Measurements from ENCODE around the gene MELK.
A peak's percentile ranks its signal among the peaks of the same experiment; 100 is the strongest.

The MELK gene

GRCh38 chr9:36592801-36593583 lies 20.3 kb downstream of the MELK start:
- TF ChIP-seq CTCF (conservative IDR thresholded peaks at IDR 0.05), result no peak

GRCh38 chr9:36594213-36594612 lies 21.5 kb downstream of the MELK start:
- TF ChIP-seq CTCF (conservative IDR thresholded peaks at IDR 0.05), result no peak
- peak overlapping the region; percentile 38 for H3K27ac ChIP-seq

More at GRCh38 chr9:36592801-36593583, 20.3 kb downstream of the MELK start:
- H3K27ac ChIP-seq, result no peak overlapping the region; the same call in 1 of the 2 replicates

DNA sequence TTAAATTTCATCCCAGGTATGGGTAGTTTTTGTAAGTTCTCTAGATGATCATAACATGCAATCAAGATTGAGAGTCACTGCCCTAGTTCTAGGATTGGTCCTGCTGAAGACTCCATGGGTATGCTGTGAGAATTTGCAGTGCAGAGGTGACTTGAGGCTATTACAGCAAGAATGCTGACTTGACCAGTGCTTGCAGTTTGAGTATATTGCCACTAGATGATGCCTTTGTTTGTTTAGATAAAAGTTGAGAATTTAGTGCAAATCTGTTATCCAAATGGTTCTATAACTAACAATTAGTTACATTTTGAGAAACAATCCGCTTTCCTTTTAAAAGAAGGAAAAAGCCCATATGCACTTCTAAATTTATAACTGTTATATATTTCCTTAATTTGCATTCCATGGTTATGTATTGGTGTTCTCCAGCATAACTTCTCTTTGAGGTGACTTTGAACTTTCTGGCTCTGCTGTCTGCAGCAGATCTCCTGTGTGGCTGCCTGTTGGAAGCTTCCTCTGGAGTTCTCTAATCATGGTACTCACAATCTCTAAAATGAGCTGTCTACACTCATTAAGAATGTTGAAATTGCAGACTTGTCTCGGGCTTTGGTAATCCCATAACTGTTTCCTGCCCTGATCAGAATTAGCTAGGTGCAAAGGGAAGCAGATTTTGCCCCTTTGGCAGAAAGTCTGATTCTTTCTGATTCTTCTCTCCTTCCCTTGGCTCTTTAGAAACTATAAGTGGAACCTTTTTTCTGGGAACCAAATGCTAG lies 24.9 kb downstream of the MELK start:
- peak; percentile 91 for TF ChIP-seq CTCF (conservative IDR thresholded peaks at IDR 0.05)
- H3K27ac ChIP-seq, result no peak overlapping the region

DNA sequence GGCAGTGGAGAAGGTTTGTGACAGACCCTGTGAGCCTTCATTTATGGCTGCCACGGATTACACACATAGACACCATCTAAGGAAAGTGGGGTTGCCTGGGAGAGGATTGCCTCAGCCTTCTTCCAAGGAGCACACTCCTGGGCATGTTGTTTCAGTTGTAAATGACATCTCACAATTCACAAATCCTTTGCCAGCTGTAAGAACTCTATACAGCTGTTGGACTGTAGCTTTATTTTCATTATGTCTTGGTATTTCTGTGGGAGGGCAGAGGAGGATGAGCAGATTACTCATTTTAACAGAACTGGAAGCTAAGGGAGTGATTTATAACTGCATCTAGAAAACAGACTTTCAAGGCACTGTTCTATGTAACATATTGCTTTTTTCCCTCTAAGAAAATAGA lies 25.6 kb downstream of the MELK start:
- no peak overlapping the region for H3K27ac ChIP-seq

GRCh38 chr9:36603006-36603405 lies 30.3 kb downstream of the MELK start:
- no peak overlapping the region for H3K27ac ChIP-seq
- TF ChIP-seq CTCF (conservative IDR thresholded peaks at IDR 0.05), result no peak

More for the DNA sequence above, 25.6 kb downstream of the MELK start:
- no peak for TF ChIP-seq CTCF (conservative IDR thresholded peaks at IDR 0.05)

DNA sequence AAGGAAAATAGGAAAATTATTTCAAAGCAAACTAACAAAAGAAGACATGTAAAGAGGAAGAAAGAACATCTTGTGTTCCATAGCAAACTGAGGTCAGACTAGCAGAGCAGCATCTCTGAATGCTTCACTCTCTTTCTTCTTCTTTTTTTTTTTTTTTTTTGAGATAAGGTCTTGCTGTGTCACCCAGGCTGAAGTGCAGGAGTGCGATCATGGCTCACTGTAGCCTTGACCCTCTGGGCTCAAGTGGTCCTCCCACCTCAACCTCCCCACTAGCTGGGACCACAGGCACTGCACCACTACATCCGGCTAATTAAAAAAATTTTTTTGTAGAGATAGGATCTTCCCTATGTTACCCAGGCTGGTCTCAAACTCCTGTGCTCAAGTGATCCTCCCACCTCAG lies 36.6 kb downstream of the MELK start:
- TF ChIP-seq CTCF (conservative IDR thresholded peaks at IDR 0.05), result no peak
- no peak overlapping the region for H3K27ac ChIP-seq

DNA sequence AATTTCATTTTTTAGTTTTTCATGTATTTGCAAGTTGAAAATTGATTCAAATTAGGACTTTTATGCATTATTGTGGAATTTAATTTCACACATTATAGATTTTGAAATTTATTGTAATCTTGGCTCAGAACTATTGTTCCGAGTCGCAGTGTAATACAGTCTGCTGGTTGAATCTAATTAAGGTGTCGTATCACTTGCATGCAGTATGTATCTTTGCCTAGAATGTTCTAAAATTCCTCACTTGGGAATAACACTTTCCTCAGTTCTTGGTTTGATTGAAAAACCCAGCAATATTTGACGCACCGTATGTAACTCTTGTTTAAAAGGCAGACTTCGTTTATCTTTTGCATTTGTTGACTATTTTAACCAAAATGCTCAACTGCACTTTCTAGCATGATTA lies 49.4 kb downstream of the MELK start:
- no peak overlapping the region for H3K27ac ChIP-seq
- TF ChIP-seq CTCF (conservative IDR thresholded peaks at IDR 0.05), result no peak
